Tibial nerve (tissue), 4 donors: Measurements from ENCODE around the gene SCYGR1.
"Not testable (repeated sequence)": the region's sequence is repeated elsewhere in the genome, so short reads cannot be mapped to it uniquely, and the experiment has no call there.

Experiments
- CTCF ChIP-seq, 5 experiments: fragments of 200-600 bp in 3 of 5; fragments of 450-650 bp in 2 of 5; sonication (generic) in 3 of 5; IDR thresholded peaks; one replicate each; pipeline ENCODE4 v1.5.1; 2016 to 2019; ENCODE audit warnings: antibody characterized with exemption in 5 of 5, mild to moderate bottlenecking in 3 of 5, moderate library complexity in 2 of 5
- EP300 ChIP-seq, 2 donors: sonication (generic); formaldehyde crosslinking; IDR thresholded peaks; one replicate each; pipeline ENCODE4 v1.6.1; 2017; ENCODE audit warnings: antibody characterized with exemption in 2 of 2, mild to moderate bottlenecking in 1 of 2
- POLR2A ChIP-seq, 2 donors: fragments of 450-650 bp; IDR thresholded peaks; one replicate each; pipeline ENCODE4 v1.6.1; 2017; ENCODE audit warnings: antibody characterized with exemption in 2 of 2, mild to moderate bottlenecking in 2 of 2, moderate library complexity in 2 of 2

- not testable (repeated sequence) for TF ChIP-seq CTCF, POLR2A, EP300 (IDR thresholded peaks at IDR 0.05)
Measured at GRCh38 chr2:227387583-227387982, at the start of gene SCYGR1.
